ENCODE data around the gene PGGHG.
A peak's percentile ranks its signal among the peaks of the same experiment; 100 is the strongest.

PGGHG gene

DNA sequence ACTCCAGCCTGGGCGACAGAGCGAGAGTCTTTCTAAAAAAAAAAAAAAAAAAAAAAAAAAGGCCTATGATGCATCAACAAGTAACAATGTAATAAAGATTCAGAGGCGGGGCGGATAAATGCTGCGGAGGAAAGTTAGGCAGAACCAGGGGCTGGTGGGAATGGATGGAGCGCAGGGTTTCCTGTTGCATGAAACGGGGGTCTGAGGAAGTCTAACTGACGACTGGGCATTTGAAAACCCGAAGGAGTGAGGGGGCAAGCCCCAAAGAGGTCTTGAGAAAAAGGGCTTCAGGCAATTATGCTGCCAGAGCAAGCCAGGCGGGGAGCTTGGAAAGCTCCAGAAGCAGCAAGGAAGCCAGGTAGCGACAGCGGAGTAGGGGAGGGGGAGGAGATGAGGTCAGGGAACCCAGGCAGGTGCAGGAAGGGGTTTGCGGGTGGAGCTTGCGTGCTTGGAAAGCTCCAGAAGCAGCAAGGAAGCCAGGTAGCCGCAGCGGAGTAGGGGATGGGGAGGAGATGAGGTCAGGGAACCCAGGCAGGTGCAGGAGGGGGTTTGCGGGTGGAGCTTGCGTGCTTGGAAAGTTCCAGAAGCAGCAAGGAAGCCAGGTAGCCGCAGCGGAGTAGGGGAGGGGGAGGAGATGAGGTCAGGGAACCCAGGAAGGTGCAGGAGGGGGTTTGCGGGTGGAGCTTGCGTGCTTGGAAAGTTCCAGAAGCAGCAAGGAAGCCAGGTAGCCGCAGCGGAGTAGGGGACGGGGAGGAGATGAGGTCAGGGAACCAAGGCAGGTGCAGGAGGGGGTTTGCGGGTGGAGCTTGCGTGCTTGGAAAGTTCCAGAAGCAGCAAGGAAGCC lies 1.7 kb upstream of the PGGHG start:
- DNase-seq: peak; percentile 51

DNA sequence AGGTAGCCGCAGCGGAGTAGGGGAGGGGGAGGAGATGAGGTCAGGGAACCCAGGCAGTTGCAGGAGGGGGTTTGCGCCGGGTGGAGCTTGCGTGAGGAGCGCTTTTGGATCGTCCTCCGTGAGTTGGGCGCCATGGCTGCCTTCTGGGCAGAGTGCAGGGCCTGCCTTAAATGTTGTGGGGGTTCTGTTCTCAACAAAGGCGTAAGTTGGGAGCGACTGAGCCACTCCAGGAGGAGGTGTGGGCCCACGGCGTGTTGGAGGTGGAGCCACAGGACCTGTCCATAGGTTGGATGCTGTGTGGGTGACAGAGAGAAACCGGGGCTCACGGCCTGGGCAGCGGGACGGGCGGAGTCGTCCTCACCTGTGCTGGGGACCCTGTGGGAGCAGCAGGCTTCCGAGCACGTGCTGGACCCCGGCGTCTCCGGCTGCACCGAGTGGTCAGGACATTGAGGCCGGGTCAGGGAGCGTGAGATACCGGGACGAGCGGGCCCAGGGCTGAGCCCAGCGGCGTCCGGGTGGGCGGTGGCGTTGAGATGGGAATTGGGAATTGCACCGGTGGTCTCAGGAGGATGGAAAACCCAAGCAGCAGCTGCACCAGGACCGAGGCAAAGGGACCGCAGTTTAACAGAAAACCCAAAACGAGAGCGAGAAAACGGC lies 977 bp upstream of the PGGHG start:
- DNase-seq: peak; percentile 55

DNA sequence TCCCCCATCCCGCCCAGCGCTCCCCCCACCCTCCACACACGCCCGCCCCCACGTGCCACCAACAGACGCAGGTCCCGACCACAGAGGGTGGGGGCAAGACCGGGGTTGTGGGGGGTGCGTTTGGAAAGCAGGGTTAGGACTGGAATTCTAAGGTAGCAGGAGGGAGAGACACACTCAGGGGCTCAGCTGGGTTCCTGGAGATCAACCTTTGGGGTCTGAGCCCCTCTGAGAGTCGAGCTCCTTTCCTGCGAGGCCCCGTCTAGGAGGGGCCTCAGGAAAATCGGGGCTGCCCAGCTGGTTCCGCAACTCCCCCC lies 429 bp downstream of the PGGHG start:
- DNase-seq: peak; percentile 59

DNA sequence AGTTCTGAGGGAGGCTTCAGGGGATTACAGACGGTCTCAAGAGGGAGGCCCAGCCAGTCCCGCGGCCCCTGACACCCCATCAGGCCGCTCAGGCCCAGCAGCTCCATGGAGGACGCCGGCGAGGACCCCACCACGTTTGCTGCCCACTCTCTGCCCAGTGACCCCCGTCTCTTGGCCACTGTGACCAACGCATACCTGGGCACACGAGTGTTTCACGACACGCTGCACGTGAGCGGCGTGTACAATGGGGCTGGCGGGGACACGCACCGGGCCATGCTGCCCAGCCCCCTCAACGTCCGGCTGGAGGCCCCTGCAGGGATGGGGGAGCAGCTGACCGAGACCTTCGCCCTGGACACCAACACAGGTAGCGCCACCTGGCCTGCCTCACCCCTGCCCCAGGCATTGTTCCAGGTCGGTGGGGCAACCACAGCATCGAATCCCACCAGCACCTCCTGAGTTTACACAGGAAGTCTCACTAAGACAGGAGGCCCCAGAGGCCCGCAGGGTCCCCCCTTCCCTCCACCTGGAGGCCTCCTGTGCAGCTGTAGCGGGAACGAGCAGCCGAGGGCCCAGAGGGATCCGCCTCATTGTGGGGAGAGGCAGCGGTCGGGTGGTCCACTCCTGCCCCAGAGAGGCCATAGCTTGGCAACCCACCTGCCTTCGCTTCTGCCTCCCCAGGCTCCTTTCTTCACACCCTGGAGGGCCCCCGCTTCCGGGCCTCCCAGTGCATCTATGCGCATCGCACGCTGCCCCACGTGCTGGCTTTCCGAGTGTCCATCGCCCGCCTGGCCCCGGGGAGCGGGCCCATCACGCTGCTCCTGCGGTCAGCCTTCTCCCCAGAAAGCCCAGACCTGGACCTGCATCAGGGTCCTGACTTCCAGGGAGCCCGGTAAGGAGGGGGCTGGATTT lies 1.0 kb downstream of the PGGHG start:
- peak; percentile 49 for DNase-seq

DNA sequence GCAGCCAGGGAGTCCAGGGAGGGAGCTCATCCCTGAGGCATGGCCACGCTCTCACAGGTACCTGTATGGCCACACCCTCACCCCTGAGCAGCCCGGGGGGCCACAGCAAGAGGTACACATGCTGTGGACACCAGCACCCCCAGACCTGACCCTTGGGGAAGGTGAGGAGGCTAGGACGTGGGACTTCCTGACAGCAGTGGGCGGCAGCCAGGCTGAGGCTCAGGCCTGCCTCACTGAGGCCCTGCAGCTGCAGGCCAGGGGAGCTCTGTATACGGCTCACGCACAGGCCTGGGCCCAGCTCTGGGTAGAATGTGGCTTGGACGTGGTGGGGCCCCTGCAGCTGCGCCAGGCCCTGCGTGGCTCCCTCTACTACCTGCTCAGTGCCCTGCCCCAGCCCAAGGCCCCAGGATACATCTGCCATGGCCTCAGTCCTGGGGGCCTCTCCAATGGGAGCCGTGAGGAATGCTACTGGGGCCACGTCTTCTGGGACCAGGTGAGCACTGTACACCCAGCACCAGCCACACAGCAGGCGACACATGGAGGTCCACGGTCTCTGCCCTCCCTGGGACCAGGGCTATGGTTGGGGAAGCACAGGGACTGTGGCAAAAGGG lies 1.8 kb downstream of the PGGHG start:
- peak; percentile 36 for DNase-seq

DNA sequence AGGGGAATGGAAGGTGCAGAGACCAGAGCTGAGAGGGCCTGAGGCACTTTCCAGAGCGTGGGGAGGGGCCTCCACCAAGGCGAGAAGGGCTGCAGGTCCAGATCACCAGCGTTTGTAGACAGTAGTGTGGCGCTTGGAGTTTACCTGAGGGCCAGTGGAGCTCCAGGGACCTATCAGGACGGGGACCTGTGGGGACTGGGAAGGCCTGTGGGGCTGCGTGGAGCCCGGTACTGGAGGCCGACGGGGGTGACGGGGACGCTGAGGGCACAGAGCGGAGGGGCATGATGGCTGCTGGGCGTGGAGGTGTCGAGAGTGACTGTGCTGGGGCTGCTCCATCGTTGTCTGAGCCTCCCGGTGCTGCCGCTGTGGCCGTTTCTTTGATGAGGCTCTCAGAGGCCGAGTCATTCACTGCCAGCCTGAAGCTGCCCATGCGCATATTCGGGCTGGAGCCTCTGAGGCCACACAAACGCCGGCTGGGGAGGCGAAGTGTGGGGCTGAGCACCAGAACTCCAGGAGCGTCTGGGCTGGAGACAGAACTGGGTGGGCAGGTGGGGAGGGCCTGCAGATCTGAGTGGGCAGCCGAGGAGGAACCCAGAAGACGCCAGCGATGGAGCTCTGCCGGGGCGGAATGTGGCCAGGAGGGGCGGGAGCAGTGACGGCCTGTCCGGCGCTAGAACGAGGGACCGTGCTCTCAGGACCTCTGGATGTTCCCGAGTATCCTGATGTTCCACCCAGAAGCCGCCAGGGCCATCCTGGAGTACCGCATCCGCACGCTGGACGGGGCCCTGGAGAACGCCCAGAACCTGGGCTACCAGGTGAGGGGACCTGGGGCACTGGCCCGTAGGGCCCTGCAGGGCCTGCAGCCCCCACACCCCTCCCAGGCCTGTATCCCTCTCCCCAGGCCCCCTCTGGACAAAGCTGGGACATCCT lies 2.6 kb downstream of the PGGHG start:
- peak; percentile 34 for DNase-seq

DNA sequence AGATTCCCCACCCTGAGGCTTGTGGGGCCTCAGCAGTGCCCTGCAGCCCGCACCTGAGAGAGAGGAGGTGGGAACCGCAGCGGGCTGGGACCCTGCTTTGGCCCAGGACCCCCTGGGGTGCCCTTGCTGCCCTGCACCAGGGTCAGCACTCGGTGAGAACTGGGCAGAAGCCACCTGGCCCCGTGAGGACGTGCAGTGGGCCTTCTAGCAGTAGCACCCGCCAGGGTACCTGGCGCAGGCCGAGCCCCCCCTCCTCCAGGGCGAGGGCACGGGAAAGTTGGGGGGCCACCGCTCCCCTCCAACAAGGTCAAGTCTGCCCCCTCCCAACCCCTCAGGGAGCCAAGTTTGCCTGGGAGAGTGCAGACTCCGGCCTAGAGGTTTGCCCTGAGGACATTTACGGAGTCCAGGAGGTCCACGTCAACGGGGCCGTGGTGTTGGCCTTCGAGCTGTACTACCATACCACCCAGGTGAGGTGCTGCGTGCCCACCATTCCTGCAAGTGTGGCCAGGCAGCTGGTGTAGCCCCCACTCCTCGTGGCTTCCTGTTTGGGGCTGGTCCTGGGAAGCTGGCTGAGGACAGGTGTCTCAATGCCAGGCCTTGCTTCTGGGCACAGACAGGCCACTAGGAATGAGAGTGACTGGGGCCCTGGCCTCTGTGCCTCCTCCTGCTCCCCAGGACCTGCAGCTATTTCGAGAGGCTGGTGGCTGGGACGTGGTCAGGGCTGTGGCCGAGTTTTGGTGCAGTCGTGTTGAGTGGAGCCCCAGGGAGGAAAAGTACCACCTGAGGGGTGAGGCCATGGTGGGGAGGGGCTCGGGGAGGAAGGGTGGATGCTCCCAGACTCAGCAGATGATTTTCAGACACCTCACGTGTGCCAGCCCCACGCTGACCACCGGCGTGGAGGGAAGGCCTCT lies 3.5 kb downstream of the PGGHG start:
- DNase-seq: peak; percentile 33

DNA sequence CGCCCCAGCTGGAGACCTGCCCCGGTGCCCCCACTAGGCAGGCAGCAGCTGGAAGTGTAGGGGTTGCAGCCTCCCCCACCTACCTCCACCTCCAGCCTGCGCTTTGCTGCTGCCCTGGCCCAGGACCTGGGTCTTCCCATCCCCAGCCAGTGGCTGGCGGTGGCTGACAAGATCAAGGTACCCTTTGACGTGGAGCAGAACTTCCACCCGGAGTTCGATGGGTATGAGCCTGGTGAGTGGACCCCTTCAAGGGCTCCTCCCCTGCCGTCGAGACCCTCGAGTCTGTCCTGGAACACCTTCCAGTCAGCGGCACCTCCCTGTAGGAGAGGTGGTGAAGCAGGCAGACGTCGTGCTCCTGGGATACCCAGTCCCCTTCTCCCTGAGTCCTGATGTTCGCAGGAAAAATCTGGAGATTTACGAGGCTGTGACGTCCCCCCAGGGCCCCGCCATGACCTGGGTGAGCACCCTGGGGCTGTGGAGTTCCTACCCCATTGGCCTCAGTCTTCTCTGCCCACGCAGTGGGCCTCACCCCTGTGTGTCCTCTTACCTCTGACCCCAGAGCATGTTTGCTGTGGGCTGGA lies 4.4 kb downstream of the PGGHG start:
- peak; percentile 11 for DNase-seq

DNA sequence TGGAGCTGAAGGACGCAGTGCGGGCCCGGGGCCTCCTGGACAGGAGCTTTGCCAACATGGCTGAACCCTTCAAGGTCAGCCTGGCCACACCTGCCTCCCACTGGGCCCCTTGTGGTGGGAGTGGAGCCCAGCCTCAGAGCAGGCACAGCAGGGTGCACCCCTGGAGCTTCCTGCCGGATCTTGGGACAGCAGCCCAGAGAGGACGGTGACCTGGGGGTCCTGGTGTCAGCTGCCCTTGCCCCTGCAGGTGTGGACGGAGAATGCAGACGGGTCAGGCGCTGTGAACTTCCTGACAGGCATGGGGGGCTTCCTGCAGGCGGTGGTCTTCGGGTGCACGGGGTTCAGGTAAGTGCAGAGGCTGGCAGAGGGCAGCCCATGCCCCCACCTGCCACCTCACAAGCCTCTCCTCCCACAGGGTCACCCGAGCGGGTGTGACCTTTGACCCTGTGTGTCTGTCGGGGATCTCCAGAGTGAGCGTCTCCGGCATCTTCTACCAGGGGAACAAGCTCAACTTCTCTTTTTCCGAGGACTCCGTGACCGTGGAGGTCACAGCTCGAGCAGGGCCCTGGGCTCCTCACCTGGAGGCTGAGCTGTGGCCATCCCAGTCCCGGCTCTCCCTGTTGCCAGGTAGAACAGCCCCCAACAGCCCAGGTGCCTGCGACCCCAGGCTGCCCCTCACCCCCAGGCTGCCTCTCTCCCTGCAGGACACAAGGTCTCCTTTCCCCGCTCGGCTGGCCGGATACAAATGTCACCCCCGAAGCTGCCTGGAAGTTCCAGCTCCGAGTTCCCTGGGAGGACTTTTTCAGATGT lies 5.1 kb downstream of the PGGHG start:
- DNase-seq: peak; percentile 14

DNA sequence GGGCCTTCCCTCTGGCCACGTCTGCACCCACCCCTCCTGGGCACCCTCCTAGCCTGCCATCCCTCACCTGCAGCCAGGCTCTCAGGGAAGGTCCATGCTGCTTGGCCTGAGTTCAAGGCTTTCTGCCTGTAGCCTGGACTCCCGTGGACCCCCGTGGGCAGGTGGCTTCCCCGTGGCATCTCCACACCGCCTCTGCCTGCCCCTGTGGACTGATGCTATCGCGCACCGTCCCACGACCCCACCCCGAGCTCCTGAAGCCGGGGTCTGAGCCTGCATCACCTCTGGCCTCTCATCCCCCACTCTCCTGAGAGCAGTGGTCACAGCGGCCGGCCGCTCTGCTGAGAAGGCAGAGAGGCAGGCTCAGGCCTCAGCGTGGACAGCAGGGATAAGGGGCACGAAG lies 5.9 kb downstream of the PGGHG start:
- DNase-seq: no peak

DNA sequence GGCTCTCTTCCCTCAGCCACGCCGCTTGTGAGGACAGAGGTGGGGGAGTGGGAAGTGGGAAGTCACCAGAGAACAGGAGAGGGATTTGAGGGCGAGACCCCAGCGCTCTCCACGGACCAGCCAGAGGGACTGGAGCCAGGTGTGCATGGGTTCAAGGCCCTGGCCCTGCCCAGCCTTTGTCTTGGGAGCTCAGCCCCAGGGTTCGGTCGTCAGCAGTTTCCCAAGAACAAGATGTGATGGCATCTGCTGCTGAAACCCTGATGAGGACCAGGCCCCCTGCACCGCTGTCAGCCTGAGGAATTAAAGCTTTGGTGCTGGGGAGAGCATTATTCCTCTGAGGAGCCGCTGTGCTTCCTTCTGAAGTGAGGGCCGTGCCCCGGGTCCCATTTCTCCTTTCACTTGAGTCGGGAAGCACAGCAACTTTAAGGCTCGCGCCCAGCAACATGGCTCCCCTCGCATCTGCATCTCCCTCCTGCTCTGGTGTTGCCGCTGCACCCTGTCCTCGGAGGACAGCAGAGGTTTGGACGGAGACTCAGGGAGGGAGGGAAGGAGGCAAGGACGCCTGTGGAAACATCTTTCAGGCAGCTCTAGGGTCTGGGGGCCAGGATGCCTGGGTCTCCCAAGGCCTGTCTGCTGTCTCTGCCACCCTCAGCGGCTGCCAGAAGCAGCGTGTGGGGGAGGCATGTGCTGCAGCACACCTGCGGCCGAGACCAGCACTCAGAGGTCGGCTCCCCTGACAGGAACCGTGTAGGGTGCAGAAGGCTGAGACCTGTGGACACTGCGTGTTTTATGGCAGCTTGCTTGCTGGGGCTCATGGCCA lies 6.6 kb downstream of the PGGHG start:
- DNase-seq: no peak

DNA sequence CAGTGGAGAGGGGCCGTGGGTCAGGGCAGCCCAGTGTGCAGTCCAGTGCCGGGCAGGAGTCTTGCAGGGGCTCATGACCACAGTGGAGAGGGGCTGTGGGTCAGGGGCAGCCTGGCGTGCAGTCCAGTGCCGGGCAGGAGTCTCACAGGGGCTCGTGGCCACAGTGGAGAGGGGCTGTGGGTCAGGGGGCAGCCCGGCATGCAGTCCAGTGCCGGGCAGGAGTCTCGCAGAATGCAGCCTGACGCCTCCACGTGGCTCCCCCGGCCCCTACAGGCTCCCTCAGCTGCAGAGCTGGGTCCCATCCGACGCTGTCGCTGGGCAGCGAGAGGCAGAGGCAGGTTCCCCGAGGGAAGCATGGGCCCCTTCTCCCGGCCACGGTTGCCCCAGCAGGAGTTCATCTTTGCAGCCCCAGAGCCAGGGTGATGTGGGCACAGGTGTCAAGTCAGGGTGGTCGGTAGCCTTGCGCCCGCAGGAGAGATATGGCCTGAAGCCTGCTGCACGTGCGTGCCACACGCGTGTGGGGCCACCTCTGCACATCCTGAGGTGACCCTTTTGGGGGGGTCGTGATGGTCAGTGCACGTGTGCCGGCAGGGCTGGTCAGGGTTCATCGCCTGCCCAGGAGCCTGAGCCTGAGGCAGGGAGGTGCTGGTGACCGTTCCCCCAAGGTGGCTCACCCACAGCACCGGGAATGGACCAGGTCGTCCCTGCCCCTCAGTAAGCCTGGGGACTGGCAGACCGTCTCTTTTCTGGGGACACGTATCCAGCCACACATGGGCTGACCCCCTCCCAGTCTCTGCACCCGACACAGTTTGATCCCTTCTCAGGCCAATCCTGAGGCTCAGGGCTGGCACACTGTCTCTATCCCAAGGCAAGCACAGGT lies 7.5 kb downstream of the PGGHG start:
- no peak for DNase-seq

DNA sequence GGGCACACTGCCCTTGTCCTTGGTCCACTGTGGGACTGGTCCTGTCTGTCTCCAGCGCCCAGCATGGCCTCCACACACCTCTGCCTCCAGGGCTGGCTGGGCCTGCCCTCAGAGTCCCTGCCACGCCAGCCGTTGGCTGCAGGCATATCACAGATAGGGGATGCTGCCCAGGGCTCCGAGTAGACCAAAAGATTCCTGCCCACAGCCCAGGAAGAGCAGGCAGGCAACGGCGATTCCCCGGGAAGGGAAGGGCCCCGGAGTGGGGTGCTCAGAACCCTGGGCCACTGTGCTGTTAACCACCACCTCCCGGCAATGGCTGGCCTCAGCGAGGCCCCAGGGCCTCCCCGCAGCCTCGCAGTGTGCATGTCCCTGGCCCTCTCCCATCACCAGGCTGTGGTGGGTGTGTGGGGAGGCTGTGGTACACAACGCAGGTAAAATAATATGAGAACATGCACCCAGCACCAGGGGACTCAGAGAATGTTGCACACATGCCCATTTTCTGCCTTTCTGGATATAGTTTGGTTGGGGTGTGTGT lies 8.2 kb downstream of the PGGHG start:
- DNase-seq: no peak

DNA sequence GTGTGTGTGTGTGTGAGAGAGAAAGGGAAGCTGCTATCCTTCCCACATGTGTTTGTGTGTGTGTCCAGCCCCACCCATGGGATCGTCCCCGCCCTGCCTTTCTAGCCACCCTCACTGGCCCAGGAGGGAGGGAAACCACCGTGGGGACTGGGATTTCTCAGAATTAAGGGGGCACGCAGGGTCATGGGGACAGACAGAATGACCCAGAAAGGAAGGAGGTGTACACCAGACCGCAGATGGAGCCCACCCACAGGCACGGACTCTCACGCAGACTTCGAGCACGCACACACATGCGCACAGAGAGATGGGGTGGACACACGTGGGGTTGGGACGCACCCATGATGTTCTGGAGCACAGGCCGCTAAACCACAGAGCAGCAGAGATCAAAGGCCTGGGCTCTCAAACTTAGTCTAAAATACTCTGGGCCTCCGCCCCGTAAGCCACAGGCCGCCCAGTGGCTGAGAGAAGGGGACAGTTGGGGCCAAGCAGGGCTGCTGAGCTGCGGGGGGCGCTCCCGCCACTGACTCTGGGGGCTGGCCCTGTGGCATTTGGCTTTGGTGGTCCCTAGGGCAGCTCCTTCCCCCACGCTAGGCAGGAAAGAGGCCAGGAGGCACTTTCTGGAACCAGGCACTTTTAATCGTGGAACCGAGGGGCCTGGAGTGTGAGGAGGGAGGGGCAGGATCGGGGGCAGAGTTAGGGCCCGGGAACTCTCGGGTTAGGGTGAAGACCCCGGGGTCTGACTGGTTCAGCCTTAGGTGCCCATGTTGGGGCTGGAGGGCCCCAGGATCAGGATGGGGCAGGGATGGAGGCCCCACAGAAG lies 8.9 kb downstream of the PGGHG start:
- DNase-seq: no peak

DNA sequence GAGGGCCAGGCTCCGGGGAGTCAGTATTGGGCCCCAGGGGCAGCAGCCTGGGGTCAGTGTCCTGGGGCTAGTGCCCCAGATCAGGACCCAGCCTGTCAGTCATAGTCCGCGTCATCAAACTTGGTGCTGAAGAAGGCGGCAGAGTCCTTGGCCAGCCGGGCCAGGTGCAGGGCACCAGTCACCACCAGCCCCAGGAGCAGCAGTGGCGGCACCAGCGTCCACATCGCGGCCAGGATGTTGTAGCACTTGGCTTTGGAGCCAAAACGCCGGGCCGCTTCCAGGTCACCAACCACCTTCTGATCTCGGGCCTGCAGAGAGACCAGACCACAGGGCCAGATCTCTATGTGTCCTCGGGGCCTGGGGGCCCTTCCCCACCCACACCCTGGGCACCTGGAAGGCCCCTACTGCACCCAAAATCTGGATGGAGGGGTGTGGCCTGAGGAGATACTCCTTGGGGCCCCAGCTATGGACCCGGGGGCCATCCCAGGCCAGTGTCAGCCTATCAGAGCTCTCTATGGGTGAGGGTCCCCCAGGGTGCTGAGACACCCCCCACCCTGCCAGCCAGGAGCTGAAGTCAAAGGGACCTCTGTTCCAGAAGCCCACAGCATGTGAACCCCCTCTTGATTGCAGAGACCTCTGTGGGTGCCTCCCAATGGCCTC lies 9.6 kb downstream of the PGGHG start:
- DNase-seq: no peak

Measured in 8988T (cell line).